Measurements from ENCODE around the gene PAX1.

Gene PAX1

DNA sequence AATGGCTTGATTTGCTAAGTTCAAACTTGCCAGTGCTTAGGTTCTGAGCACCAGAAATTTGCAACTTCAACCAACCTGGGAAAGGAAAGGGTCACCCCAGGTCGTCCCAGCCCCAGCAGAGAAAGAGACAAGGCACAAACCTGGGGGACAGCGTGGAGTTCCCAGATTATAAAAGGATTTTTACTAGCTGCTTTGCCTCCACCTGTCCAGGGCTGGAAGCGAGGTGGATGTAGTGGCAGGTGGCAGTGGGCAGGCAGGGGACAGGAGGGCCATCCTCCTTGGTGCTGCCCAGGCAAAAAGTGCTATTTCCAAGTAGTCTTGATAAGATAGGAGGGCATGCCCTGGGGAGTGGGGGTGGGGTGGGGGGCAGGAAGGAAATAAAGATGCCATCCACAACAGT lies 4.9 kb downstream of the PAX1 start:
- no CpG with 5 or more reads among the region's 3 CpGs for WGBS, 2 donors (ENCODE audit: extremely low coverage in 2 of 2, insufficient read length in 2 of 2, insufficient replicate concordance in 1 of 2)
- Histone ChIP-seq H3K14ac (ENCODE audit: low read length) (no peak overlapping the region), H2BK120ac (ENCODE audit: low read depth, low read length) (no peak overlapping the region), H2BK15ac (ENCODE audit: low read length) (no peak overlapping the region), H3K23ac (ENCODE audit: low read depth, low read length, poor library complexity) (no peak overlapping the region), H3K4me2 (ENCODE audit: insufficient read depth, low read length, poor library complexity, severe bottlenecking) (peak overlapping the region; percentile 2), H3K27me3 (ENCODE audit: control insufficient read depth in 3 of 3, insufficient read depth in 3 of 3, low read depth in 1 of 3, low read length in 3 of 3) (peaks cover 67 to 98% (median 88%) of the 10 kb centered on the region in 3 experiments), H4K91ac (ENCODE audit: low read depth, low read length, poor library complexity) (no peak overlapping the region), H3K79me1 (ENCODE audit: low read depth, low read length) (no peaks in the 10 kb centered on the region), H3K18ac (ENCODE audit: low read length) (no peak overlapping the region), H2AFZ (ENCODE audit: low read length) (no peak overlapping the region), H3K27ac (replicated peaks; ENCODE audit: low read length) (no peak overlapping the region), H4K8ac (ENCODE audit: low read depth, low read length) (no peak overlapping the region), H2BK5ac (ENCODE audit: low read length) (no peak overlapping the region), H3K4ac (ENCODE audit: low read length) (no peak overlapping the region), H3K9ac (ENCODE audit: low read depth, low read length, poor library complexity) (no peak overlapping the region), H2BK12ac (ENCODE audit: low read length) (no peak overlapping the region), H3K36me3 (replicated peaks in 1 of 2; ENCODE audit: control insufficient read depth in 2 of 2, insufficient read depth in 2 of 2, low read length in 2 of 2) (no peaks in the 10 kb centered on the region), H2AK5ac (ENCODE audit: low read depth, low read length) (no peak overlapping the region), H3K9me3 (replicated peaks in 1 of 2; ENCODE audit: control insufficient read depth in 2 of 2, insufficient read depth in 1 of 2, low read depth in 1 of 2, low read length in 2 of 2) (peaks cover 0 to 5% of the 10 kb centered on the region in 2 donors), H3K4me3 (ENCODE audit: low read length in 2 of 2) (no peak overlapping the region), H3K4me1 (ENCODE audit: control insufficient read depth in 2 of 2, insufficient read depth in 1 of 2, low read depth in 1 of 2, low read length in 2 of 2) (peaks cover 0 to 6% of the 10 kb centered on the region in 2 donors)
- no peak for DNase-seq (ENCODE audit: low spot score)

- no peak overlapping the region for H3K4me2 ChIP-seq (ENCODE audit: insufficient read depth, low read length, poor library complexity, severe bottlenecking)
- H3K27me3 ChIP-seq (ENCODE audit: control insufficient read depth in 3 of 3, insufficient read depth in 3 of 3, low read depth in 1 of 3, low read length in 3 of 3): peaks cover 70 to 99% (median 88%) of the 10 kb centered on the region in 3 experiments
- no peaks in the 10 kb centered on the region for H3K79me1 ChIP-seq (ENCODE audit: low read depth, low read length)
- no peak overlapping the region for H2AFZ ChIP-seq (ENCODE audit: low read length)
- H3K4ac ChIP-seq (ENCODE audit: low read length): no peak overlapping the region
- no peak overlapping the region for H3K4me3 ChIP-seq (ENCODE audit: low read length in 2 of 2)
- no peak overlapping the region for H2BK12ac ChIP-seq (ENCODE audit: low read length)
- WGBS, 2 donors (ENCODE audit: extremely low coverage in 2 of 2, insufficient read length in 2 of 2, insufficient replicate concordance in 1 of 2): no CpG with 5 or more reads among the region's 5 CpGs
- no peak overlapping the region for H2BK15ac ChIP-seq (ENCODE audit: low read length)
- H2AK5ac ChIP-seq (ENCODE audit: low read depth, low read length): no peak overlapping the region
- no peak overlapping the region for H3K9ac ChIP-seq (ENCODE audit: low read depth, low read length, poor library complexity)
- no peak overlapping the region for H3K14ac ChIP-seq (ENCODE audit: low read length)
- H4K8ac ChIP-seq (ENCODE audit: low read depth, low read length): no peak overlapping the region
- no peak overlapping the region for H2BK5ac ChIP-seq (ENCODE audit: low read length)
- H4K91ac ChIP-seq (ENCODE audit: low read depth, low read length, poor library complexity): no peak overlapping the region
- no peak overlapping the region for H3K27ac ChIP-seq (replicated peaks; ENCODE audit: low read length)
- DNase-seq (ENCODE audit: low spot score): no peak
- H3K18ac ChIP-seq (ENCODE audit: low read length): no peak overlapping the region
- no peak overlapping the region for H2BK120ac ChIP-seq (ENCODE audit: low read depth, low read length)
- H3K23ac ChIP-seq (ENCODE audit: low read depth, low read length, poor library complexity): no peak overlapping the region
- H3K36me3 ChIP-seq (replicated peaks in 1 of 2; ENCODE audit: control insufficient read depth in 2 of 2, insufficient read depth in 2 of 2, low read length in 2 of 2): no peaks in the 10 kb centered on the region
- H3K9me3 ChIP-seq (replicated peaks in 1 of 2; ENCODE audit: control insufficient read depth in 2 of 2, insufficient read depth in 1 of 2, low read depth in 1 of 2, low read length in 2 of 2): peaks cover 0 to 5% of the 10 kb centered on the region in 2 donors
- peaks cover 0 to 5% of the 10 kb centered on the region in 2 donors for H3K4me1 ChIP-seq (ENCODE audit: control insufficient read depth in 2 of 2, insufficient read depth in 1 of 2, low read depth in 1 of 2, low read length in 2 of 2)
Measured at GRCh38 chr20:21710863-21711431, 5.5 kb downstream of the PAX1 start.

DNA sequence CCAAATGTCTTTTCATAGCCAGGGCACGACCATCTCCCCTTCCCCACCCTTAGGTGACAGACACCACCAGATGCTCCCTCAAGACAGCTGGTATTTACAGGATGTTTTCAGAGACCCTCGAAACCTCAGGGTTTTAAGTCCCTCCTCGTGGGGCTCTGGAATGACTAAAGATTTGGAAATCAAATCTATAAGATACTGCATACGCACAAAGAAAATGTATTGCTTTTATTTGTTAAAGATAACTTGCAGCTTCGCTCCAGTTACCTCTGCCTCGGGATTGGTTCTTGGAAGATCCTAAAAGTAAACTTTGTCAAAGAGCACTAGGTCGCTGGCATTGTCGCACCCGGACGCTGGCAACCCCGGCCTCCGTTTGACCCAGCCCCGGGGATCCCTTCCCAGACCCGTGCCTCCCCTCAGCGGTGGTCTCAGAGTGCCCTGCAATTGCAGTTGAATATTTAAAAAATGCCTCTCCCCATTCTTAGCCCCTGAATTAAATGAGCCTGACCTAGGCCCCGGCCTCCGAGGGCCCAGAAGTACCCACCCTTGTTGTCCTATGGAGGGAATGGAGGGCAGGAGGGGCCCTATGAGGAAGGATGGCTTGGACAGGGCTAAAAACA lies 7.1 kb downstream of the PAX1 start:
- Histone ChIP-seq H3K36me3 (replicated peaks in 1 of 2; ENCODE audit: control insufficient read depth in 2 of 2, insufficient read depth in 2 of 2, low read length in 2 of 2) (no peaks in the 10 kb centered on the region), H3K27me3 (ENCODE audit: control insufficient read depth in 3 of 3, insufficient read depth in 3 of 3, low read depth in 1 of 3, low read length in 3 of 3) (peaks cover 60 to 97% (median 86%) of the 10 kb centered on the region in 3 experiments), H3K27ac (replicated peaks; ENCODE audit: low read length) (no peak overlapping the region), H2BK15ac (ENCODE audit: low read length) (no peak overlapping the region), H2BK12ac (ENCODE audit: low read length) (no peak overlapping the region), H3K4ac (ENCODE audit: low read length) (no peak overlapping the region), H3K4me1 (ENCODE audit: control insufficient read depth in 2 of 2, insufficient read depth in 1 of 2, low read depth in 1 of 2, low read length in 2 of 2) (no peaks in the 10 kb centered on the region), H3K18ac (ENCODE audit: low read length) (no peak overlapping the region), H2AK5ac (ENCODE audit: low read depth, low read length) (no peak overlapping the region), H3K23ac (ENCODE audit: low read depth, low read length, poor library complexity) (no peak overlapping the region), H2BK120ac (ENCODE audit: low read depth, low read length) (no peak overlapping the region), H4K91ac (ENCODE audit: low read depth, low read length, poor library complexity) (no peak overlapping the region), H3K79me1 (ENCODE audit: low read depth, low read length) (no peaks in the 10 kb centered on the region), H4K8ac (ENCODE audit: low read depth, low read length) (no peak overlapping the region), H2BK5ac (ENCODE audit: low read length) (no peak overlapping the region), H3K9ac (ENCODE audit: low read depth, low read length, poor library complexity) (no peak overlapping the region), H3K4me3 (ENCODE audit: low read length in 2 of 2) (no peak overlapping the region), H3K4me2 (ENCODE audit: insufficient read depth, low read length, poor library complexity, severe bottlenecking) (no peak overlapping the region), H2AFZ (ENCODE audit: low read length) (no peak overlapping the region), H3K14ac (ENCODE audit: low read length) (no peak overlapping the region), H3K9me3 (replicated peaks in 1 of 2; ENCODE audit: control insufficient read depth in 2 of 2, insufficient read depth in 1 of 2, low read depth in 1 of 2, low read length in 2 of 2) (peaks cover 0 to 5% of the 10 kb centered on the region in 2 donors)
- DNase-seq (ENCODE audit: low spot score): no peak
- no CpG with 5 or more reads among the region's 17 CpGs for WGBS, 2 donors (ENCODE audit: extremely low coverage in 2 of 2, insufficient read length in 2 of 2, insufficient replicate concordance in 1 of 2)

DNA sequence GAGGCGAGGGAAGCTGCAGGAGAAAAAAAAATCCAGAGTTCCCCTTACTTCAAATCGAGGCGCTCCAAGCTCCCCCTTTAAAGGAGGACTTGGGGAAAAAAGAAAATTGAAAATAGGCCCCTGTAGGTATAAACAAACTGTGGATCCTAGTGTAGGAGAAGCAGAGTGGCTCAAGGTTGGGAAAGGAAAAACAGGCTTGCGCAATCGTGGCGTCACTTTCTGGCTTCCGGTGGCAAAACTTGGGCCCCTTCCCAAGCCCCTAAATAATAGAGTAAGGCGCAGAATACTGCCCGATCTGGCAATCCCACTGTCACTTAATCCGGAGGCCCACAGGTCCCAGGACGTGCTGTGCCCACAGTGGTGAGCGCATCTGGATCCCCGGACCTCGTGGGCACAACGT lies 8.0 kb downstream of the PAX1 start:
- no peak overlapping the region for H4K91ac ChIP-seq (ENCODE audit: low read depth, low read length, poor library complexity)
- no CpG with 5 or more reads among the region's 15 CpGs for WGBS, 2 donors (ENCODE audit: extremely low coverage in 2 of 2, insufficient read length in 2 of 2, insufficient replicate concordance in 1 of 2)
- H3K23ac ChIP-seq (ENCODE audit: low read depth, low read length, poor library complexity): peak overlapping the region; percentile 20
- no peak overlapping the region for H2BK12ac ChIP-seq (ENCODE audit: low read length)
- H3K14ac ChIP-seq (ENCODE audit: low read length): no peak overlapping the region
- H2AFZ ChIP-seq (ENCODE audit: low read length): no peak overlapping the region
- no peak overlapping the region for H4K8ac ChIP-seq (ENCODE audit: low read depth, low read length)
- no peak overlapping the region for H3K27ac ChIP-seq (replicated peaks; ENCODE audit: low read length)
- H3K18ac ChIP-seq (ENCODE audit: low read length): no peak overlapping the region
- no peak overlapping the region for H3K4ac ChIP-seq (ENCODE audit: low read length)
- H3K4me2 ChIP-seq (ENCODE audit: insufficient read depth, low read length, poor library complexity, severe bottlenecking): no peak overlapping the region
- no peak overlapping the region for H3K9ac ChIP-seq (ENCODE audit: low read depth, low read length, poor library complexity)
- H2BK15ac ChIP-seq (ENCODE audit: low read length): no peak overlapping the region
- peaks cover 50 to 97% (median 84%) of the 10 kb centered on the region in 3 experiments for H3K27me3 ChIP-seq (ENCODE audit: control insufficient read depth in 3 of 3, insufficient read depth in 3 of 3, low read depth in 1 of 3, low read length in 3 of 3)
- no peak overlapping the region for H3K4me3 ChIP-seq (ENCODE audit: low read length in 2 of 2)
- H2BK5ac ChIP-seq (ENCODE audit: low read length): no peak overlapping the region
- no peaks in the 10 kb centered on the region for H3K36me3 ChIP-seq (replicated peaks in 1 of 2; ENCODE audit: control insufficient read depth in 2 of 2, insufficient read depth in 2 of 2, low read length in 2 of 2)
- no peaks in the 10 kb centered on the region for H3K4me1 ChIP-seq (ENCODE audit: control insufficient read depth in 2 of 2, insufficient read depth in 1 of 2, low read depth in 1 of 2, low read length in 2 of 2)
- H2BK120ac ChIP-seq (ENCODE audit: low read depth, low read length): no peak overlapping the region
- H3K79me1 ChIP-seq (ENCODE audit: low read depth, low read length): no peaks in the 10 kb centered on the region
- peaks cover 0 to 3% of the 10 kb centered on the region in 2 donors for H3K9me3 ChIP-seq (replicated peaks in 1 of 2; ENCODE audit: control insufficient read depth in 2 of 2, insufficient read depth in 1 of 2, low read depth in 1 of 2, low read length in 2 of 2)
- H2AK5ac ChIP-seq (ENCODE audit: low read depth, low read length): no peak overlapping the region
- no peak for DNase-seq (ENCODE audit: low spot score)
